Fibroblast of pulmonary artery (primary cell): ENCODE data around the gene CALML4.
"Not testable (repeated sequence)": the region's sequence is repeated elsewhere in the genome, so short reads cannot be mapped to it uniquely, and the experiment has no call there.

ENCODE experiments used
- DNase-seq: peaks from one replicate; pipeline ENCODE4 v3.0.0-alpha.2; 2010; ENCODE audit warnings: low read depth
- H3K4me3 ChIP-seq: replicated peaks from 2 replicates; pipeline ENCODE4 v1.5.1; 2011; ENCODE audit warnings: low read depth, mild to moderate bottlenecking, control low read depth, low read length, moderate library complexity
- TF ChIP-seq, protein P1 (sequence below): IDR thresholded peaks from 2 replicates; pipeline ENCODE4 v1.5.1; 2011; ENCODE audit warnings: mild to moderate bottlenecking, control low read depth, low read length, inconsistent platforms; ENCODE audit errors: missing control alignments

CALML4 gene

DNA sequence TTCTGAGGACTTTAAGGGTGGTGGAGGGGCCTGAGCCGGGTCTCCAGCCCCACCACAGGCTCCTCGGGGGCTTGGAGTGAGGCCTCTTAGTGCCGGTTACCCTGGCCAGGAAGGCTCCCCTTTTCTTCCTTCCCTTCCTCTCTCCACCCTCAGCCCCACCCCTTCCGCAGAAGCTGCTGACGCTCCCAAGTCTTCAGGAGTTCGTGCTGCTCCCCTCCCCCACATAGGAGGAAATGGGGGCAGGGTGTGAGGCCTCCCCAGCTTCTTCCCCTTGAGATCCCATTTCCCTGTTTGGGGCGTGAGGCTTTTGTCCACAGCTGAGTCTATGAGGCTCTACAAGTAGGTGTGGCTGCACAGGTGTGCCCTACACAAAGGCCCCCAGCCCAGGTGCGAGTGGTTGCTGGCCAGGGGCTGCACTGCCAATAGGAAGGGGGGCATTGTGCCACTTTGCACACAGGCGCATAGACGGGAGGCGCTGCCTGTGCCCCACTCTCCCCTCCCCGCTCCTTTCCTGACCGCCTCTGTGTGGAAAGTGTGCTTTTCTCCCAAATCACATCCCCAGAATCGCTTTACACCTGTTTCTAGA is 915 bp upstream of the CALML4 start:
- DNase-seq, result no peak
- no peak overlapping the region for H3K4me3 ChIP-seq
- TF ChIP-seq, protein P1, sequence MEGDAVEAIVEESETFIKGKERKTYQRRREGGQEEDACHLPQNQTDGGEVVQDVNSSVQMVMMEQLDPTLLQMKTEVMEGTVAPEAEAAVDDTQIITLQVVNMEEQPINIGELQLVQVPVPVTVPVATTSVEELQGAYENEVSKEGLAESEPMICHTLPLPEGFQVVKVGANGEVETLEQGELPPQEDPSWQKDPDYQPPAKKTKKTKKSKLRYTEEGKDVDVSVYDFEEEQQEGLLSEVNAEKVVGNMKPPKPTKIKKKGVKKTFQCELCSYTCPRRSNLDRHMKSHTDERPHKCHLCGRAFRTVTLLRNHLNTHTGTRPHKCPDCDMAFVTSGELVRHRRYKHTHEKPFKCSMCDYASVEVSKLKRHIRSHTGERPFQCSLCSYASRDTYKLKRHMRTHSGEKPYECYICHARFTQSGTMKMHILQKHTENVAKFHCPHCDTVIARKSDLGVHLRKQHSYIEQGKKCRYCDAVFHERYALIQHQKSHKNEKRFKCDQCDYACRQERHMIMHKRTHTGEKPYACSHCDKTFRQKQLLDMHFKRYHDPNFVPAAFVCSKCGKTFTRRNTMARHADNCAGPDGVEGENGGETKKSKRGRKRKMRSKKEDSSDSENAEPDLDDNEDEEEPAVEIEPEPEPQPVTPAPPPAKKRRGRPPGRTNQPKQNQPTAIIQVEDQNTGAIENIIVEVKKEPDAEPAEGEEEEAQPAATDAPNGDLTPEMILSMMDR, result no peak

DNA sequence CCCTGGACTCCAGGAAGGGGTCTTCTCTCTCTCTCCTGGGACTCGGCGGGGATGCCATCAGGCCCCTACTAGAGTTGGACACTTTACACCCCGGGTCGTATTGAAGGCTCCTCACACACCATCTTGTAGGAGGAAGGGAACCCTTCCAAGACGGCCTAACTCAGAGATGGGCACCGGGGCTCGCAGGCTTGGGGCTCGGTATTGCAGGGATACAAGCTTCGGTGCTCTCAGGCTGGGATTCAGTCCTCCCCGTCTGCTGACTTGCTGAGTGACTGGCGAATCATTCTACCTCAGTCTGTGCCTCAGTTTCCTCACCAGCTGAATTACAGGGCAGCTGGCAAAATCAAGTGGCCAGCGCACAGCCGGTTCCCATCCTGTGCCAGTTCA is 419 bp upstream of the CALML4 start:
- TF ChIP-seq, protein P1, result no peak
- H3K4me3 ChIP-seq, result no peak overlapping the region
- DNase-seq, result no peak

DNA sequence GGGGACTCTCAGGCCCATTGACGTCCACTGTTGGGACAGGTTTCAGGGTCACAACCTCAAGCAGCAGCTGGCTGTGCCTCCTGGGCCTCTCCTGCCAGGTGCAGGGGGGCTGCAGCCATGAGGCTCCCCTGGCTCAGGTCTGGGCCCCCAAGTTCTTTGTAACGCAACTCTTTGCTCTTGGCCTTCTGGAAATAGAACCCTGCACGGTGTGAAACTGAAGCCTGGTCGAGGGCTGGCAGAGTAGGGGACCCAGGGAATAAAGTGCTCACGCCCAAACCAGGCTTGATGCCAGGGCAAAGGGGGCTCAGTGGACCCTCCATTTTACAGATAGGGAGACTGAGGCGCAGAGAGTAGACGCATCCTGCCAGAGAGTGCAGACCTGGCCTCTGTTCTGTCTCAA is 771 bp downstream of the CALML4 start:
- TF ChIP-seq, protein P1, result no peak

DNA sequence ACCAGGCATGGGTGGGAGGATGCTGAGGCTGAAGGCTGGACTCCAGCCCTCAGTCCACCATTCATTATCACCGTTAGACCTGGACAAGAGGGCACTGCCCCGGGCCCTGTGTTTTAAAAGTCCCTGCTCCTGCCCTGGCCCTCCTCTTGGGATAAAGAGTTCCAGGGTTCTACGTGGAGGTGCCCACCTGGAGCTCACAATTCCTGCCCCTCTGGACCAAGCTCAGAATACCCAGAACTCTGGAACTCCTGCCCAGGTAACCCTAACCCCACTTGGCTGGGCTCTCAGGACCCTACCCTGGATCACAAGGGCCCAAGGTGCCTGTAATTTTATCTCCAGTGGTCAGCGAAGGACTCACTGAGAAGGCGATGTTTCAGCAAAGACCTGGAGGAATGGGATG is 1.2 kb downstream of the CALML4 start:
- TF ChIP-seq, protein P1, result no peak
- no peak for DNase-seq
- H3K4me3 ChIP-seq, result no peak overlapping the region

More for the DNA sequence above, 771 bp downstream of the CALML4 start:
- no peak overlapping the region for H3K4me3 ChIP-seq
- no peak for DNase-seq

DNA sequence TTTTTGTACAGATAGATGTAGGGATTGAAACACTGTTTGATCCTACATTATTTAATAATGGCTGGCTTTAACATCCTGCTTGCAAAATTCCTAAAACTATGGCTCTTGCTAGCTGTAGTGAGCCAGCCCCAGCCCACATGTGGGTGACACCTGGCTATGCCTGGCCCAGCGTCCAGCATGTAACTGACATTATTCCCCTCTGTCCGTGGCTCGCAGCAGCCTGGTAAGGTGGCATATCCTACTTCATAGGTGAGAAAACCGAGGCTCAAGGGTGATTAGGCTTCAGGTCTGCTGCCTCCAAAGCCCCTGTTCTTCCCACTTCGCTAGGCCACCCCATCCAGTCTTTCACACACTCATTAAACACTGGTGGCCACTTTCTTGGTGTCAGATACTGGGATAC is 1.6 kb downstream of the CALML4 start:
- TF ChIP-seq, protein P1, result no peak
- no peak for DNase-seq
- H3K4me3 ChIP-seq, result no peak overlapping the region

DNA sequence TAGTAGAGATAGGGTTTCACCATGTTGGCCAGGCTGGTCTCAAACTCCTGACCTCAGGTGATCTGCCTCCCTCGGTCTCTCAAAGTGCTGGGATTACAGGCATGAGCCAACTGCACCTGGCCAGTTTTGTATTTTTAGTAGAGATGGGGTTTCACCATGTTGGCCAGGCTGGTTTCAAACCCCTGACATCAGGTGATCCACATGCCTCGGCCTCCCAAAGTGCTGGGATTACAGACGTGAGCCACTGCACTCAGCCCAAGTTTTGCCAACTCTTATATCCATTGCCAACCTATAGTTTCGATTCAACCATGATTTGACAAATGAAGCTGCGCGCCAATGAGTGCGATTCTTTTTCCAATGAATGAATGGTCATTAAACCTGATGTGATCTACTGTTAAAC is 2.1 kb downstream of the CALML4 start:
- not testable (repeated sequence) for DNase-seq, H3K4me3 ChIP-seq

DNA sequence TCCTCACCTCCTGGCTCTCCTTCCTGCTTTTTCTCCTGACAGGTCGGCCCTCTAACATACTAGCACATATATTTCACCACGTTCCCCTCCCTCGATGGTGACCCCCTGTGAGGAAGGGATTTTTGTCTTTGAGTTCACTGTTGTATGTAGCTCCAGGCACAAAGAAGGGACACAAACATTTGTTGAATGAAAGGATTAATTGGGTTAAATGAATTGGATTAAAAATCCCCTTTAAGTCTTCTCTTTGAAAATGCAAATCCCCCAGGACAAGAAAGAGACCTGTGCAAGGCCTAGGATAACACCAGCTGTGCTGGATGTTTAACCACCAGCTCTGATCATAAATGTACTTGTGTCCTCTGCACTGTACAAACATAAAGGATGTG is 3.3 kb downstream of the CALML4 start:
- no peak overlapping the region for H3K4me3 ChIP-seq
- TF ChIP-seq, protein P1, result no peak
- DNase-seq, result no peak
